DMS79 treated with DMSO at 0.1 percent for 48 hours (cell line): Measurements from ENCODE around the gene INTS14.
"Not testable (repeated sequence)": the region's sequence is repeated elsewhere in the genome, so short reads cannot be mapped to it uniquely, and the experiment has no call there.

Source experiments
- DNase-seq: peaks from one replicate; lab custom pipeline; 2025; lab: John Stamatoyannopoulos, UW

The INTS14 gene

GRCh38 chr15:65630760-65631159 is 19.8 kb upstream of the INTS14 start:
- DNase-seq, result no peak

GRCh38 chr15:65629548-65629947 is 18.6 kb upstream of the INTS14 start:
- no peak for DNase-seq

- DNase-seq, result no peak
Measured at GRCh38 chr15:65626856-65627255, 15.9 kb upstream of the INTS14 start.

- no peak for DNase-seq
Measured at GRCh38 chr15:65623103-65623502, 12.2 kb upstream of the INTS14 start.

- DNase-seq, result no peak
Measured at GRCh38 chr15:65621638-65622037, 10.7 kb upstream of the INTS14 start, which contains the start of gene SLC24A1. Gene SLC24A1 (plus strand): TSS chr15:65621938. CDS start chr15:65624081, 2,143 bp downstream.

- no peak for DNase-seq
Measured at GRCh38 chr15:65620833-65621232, 9.9 kb upstream of the INTS14 start.

- DNase-seq, result no peak
Measured at GRCh38 chr15:65619626-65620290, 8.8 kb upstream of the INTS14 start.

- DNase-seq, result no peak
Measured at GRCh38 chr15:65618560-65619109, 7.7 kb upstream of the INTS14 start.

GRCh38 chr15:65615887-65616286 is 5.0 kb upstream of the INTS14 start:
- not testable (repeated sequence) for DNase-seq

GRCh38 chr15:65612949-65613744 is 2.2 kb upstream of the INTS14 start:
- no peak for DNase-seq

GRCh38 chr15:65612616-65612946 is 1.6 kb upstream of the INTS14 start:
- DNase-seq, result no peak

GRCh38 chr15:65611888-65612615 is 1.1 kb upstream of the INTS14 start:
- DNase-seq, result no peak

GRCh38 chr15:65603559-65603958 is 7.4 kb downstream of the INTS14 start:
- no peak for DNase-seq

- DNase-seq, result no peak
Measured at GRCh38 chr15:65603134-65603533, 7.8 kb downstream of the INTS14 start.

GRCh38 chr15:65599677-65600076 is 11.3 kb downstream of the INTS14 start:
- DNase-seq, result no peak

- no peak for DNase-seq
Measured at GRCh38 chr15:65598468-65598867, 12.5 kb downstream of the INTS14 start.

GRCh38 chr15:65595960-65596359 is 15.0 kb downstream of the INTS14 start:
- DNase-seq, result peak; percentile 2

GRCh38 chr15:65587094-65587493 is 23.8 kb downstream of the INTS14 start:
- DNase-seq, result no peak

- DNase-seq, result no peak
Measured at GRCh38 chr15:65584241-65584640, 26.7 kb downstream of the INTS14 start.

- no peak for DNase-seq
Measured at GRCh38 chr15:65583701-65584100, 27.2 kb downstream of the INTS14 start.

GRCh38 chr15:65580287-65580686 is 30.6 kb downstream of the INTS14 start:
- DNase-seq, result no peak

- DNase-seq, result peak; percentile 11
Measured at GRCh38 chr15:65579762-65580161, 31.2 kb downstream of the INTS14 start.
